Measurements from ENCODE around the gene MYO1H. TPM values are rescaled to one million over a fixed set of nuclear protein-coding genes. Genes with fewer than 3 reads are reported as not detected.

MYO1H gene
- total and polyA plus RNA-seq, 2 of the 13 experiments (the other 11 are each of a cell fraction or from before 2014, with no cell fraction given): not detected

GRCh38 chr12:109466305-109466704 lies 118.6 kb downstream of the MYO1H start:
- H3K27ac ChIP-seq (ENCODE audit: extremely low read length, insufficient read depth, low read length): no peak overlapping the region
- peaks cover 31% of the 10 kb centered on the region for H3K4me1 ChIP-seq (ENCODE audit: insufficient read depth, low read length)
- FAIRE-seq (no peak), ATAC-seq (no peak), DNase-seq (ENCODE audit: low spot score) (no peak)
- H4K20me1 ChIP-seq (ENCODE audit: insufficient read depth, low read length): no peaks in the 10 kb centered on the region
- no peak overlapping the region for H3K4me2 ChIP-seq (ENCODE audit: low read depth, low read length)
- WGBS (ENCODE audit: low lambda C conversion rate): 98% methylated on average over 2 of the region's 2 CpGs
- no peak overlapping the region for H2AFZ ChIP-seq (ENCODE audit: low read length)
- ChIA-PET CTCF (ENCODE audit: low intra/inter-chr PET ratio, low total read pairs) (no interaction called here), POLR2A (no interaction called here)
- H3K4me3 ChIP-seq (replicated peaks in 1 of 3; ENCODE audit: insufficient read depth in 1 of 3, low read depth in 2 of 3, low read length in 3 of 3): no peak overlapping the region
- H3K79me2 ChIP-seq (ENCODE audit: insufficient read depth, low read length): peaks cover 31% of the 10 kb centered on the region
- no peak overlapping the region for H3K9ac ChIP-seq (ENCODE audit: insufficient read depth, low read depth, low read length)
- in situ Hi-C loops (cut with HindIII; ENCODE audit: extremely low pct_ligation_motif_present, low pct_unique_long_range_greater_than_20kb) (no loop called here), intact Hi-C loops (cut with micrococcal nuclease; ENCODE audit: unreplicated experiment) (no loop called here)
- no peaks in the 10 kb centered on the region for H3K9me3 ChIP-seq (ENCODE audit: low read length)
- no peaks in the 10 kb centered on the region for H3K27me3 ChIP-seq (ENCODE audit: control insufficient read depth in 1 of 2, insufficient read depth in 2 of 2, low read length in 2 of 2)
- BruUV-seq (replicated peaks): no TSS peak
- TF ChIP-seq KLF11 (CRISPR knock-in tag; IDR thresholded peaks at IDR 0.05) (no peak), IRF1 (CRISPR knock-in tag; IDR thresholded peaks at IDR 0.05; ENCODE audit: low read depth) (no peak), RNF219 (CRISPR knock-in tag; IDR thresholded peaks at IDR 0.05) (no peak), HOXA9 (CRISPR knock-in tag; IDR thresholded peaks at IDR 0.05; ENCODE audit: borderline replicate concordance) (no peak), RNF2 (conservative IDR thresholded peaks at IDR 0.05; ENCODE audit: low read depth) (no peak), HIC2 (CRISPR knock-in tag; IDR thresholded peaks at IDR 0.05; ENCODE audit: low read depth) (no peak), RFXANK (CRISPR knock-in tag; IDR thresholded peaks at IDR 0.05) (no peak), SUZ12 (IDR thresholded peaks at IDR 0.05; ENCODE audit: low read depth, low read length) (no peak), CHCHD3 (CRISPR knock-in tag; IDR thresholded peaks at IDR 0.05) (no peak)
- peaks cover 16 to 58% of the 10 kb centered on the region in 2 experiments; a peak in 4 of 5 replicates for H3K36me3 ChIP-seq (replicated peaks in 1 of 2; ENCODE audit: control insufficient read depth in 1 of 2, insufficient read depth in 2 of 2, low read length in 2 of 2)

Data from HepG2 (cell line).